HCT116 (cell line): ENCODE data around the gene SUDS3. TPM values are rescaled to one million over a fixed set of nuclear protein-coding genes. Genes with fewer than 3 reads are reported as not detected.

ENCODE experiments used
- ATAC-seq: fragments of 200-7000 bp; cut with Tn5 transposase; 2 replicates; pipeline ENCODE4 v1.9.1; 2020; ENCODE audit warnings: mild to moderate bottlenecking, moderate library complexity
- BruUV-seq: library from RNA; stranded (reverse); fragments of 400-500 nt; replicated peaks from 2 replicates; lab custom pipeline; 2021; lab: Mats Ljungman, UMichigan
- CTCF ChIA-PET: fragments of 300-600 bp; sonication (Branson Sonifier 250); formaldehyde crosslinking; loops from one replicate; lab custom pipeline; 2021; ENCODE audit warnings: antibody characterized with exemption; lab: Charles Lee
- POLR2A ChIA-PET: fragments of 300-600, 350-600 bp; sonication (Branson Sonifier 250); formaldehyde crosslinking; loops from one replicate; lab custom pipeline; 2021; ENCODE audit warnings: antibody characterized with exemption; lab: Charles Lee
- RAD21 ChIA-PET, 2 experiments: fragments of 300-600 bp; sonication (Branson Sonifier 250); formaldehyde crosslinking; loops; one replicate each; lab custom pipeline; 2023; ENCODE audit warnings: low total read pairs in 2 of 2; ENCODE audit not compliant: uncharacterized antibody in 2 of 2, unreplicated experiment in 2 of 2, low non-redundant PET in 1 of 2; lab: Charles Lee
- DNase-seq: peaks from one replicate; pipeline ENCODE4 v3.0.0-alpha.2; 2010; ENCODE audit warnings: low read depth, low spot score
- H2AFZ ChIP-seq: fragments of 200-600 bp; shearing (Covaris generic), sonication (generic); 2 replicates; pipeline ENCODE4 v1.6.1; 2017; ENCODE audit warnings: low read depth, mixed run types, mixed read lengths, antibody characterized with exemption, low read length; ENCODE audit not compliant: poor library complexity, severe bottlenecking
- H3K27ac ChIP-seq: 2 replicates; pipeline ENCODE4 v1.5.1; 2012; ENCODE audit warnings: low read depth, low read length
- H3K27me3 ChIP-seq: fragments of 200-600 bp; sonication (generic); 2 replicates; pipeline ENCODE4 v1.6.1; 2016; ENCODE audit warnings: mixed run types, low read length, mixed read lengths; ENCODE audit not compliant: insufficient read depth
- H3K36me3 ChIP-seq, 2 experiments: fragments of 200-500 bp in 1 of 2; fragments of 200-600 bp in 1 of 2; sonication (Bioruptor generic) in 1 of 2; sonication (generic) in 1 of 2; 2 replicates each; pipeline versions ENCODE4 v1.5.1 to v1.6.1; 2014 to 2016; ENCODE audit warnings: low read length in 2 of 2, inconsistent platforms in 1 of 2, mixed read lengths in 1 of 2, mixed run types in 1 of 2; ENCODE audit not compliant: insufficient read depth in 2 of 2, control insufficient read depth in 1 of 2
- H3K4me1 ChIP-seq, 2 experiments: fragments of 200-600 bp in 1 of 2; sonication (generic) in 1 of 2; 2 replicates each; pipeline versions ENCODE4 v1.5.1 to v1.6.1; 2012 to 2017; ENCODE audit warnings: low read length in 2 of 2, inconsistent platforms in 1 of 2, mild to moderate bottlenecking in 1 of 2, mixed read lengths in 1 of 2, mixed run types in 1 of 2, moderate library complexity in 1 of 2; ENCODE audit not compliant: insufficient read depth in 2 of 2, control insufficient read depth in 1 of 2
- H3K4me2 ChIP-seq: fragments of 200-600 bp; sonication (generic); 2 replicates; pipeline ENCODE4 v1.6.1; 2017; ENCODE audit warnings: mixed run types, low read length, mixed read lengths
- H3K4me3 ChIP-seq, 2 experiments: fragments of 200-600 bp in 1 of 2; sonication (generic) in 1 of 2; replicated peaks in 1 of 2; 2 replicates each; pipeline ENCODE4 v1.5.1; 2011 to 2016; ENCODE audit warnings: low read length in 2 of 2, control low read depth in 1 of 2, low read depth in 1 of 2, mild to moderate bottlenecking in 1 of 2, mixed read lengths in 1 of 2, mixed run types in 1 of 2
- H3K79me2 ChIP-seq: fragments of 200-600 bp; sonication (generic); 2 replicates; pipeline ENCODE4 v1.6.1; 2017; ENCODE audit warnings: mild to moderate bottlenecking, mixed run types, low read length, moderate library complexity, mixed read lengths; ENCODE audit not compliant: insufficient read depth
- H3K9ac ChIP-seq: fragments of 200-600 bp; sonication (generic); 2 replicates; pipeline ENCODE4 v1.6.1; 2016; ENCODE audit warnings: low read length, mixed read lengths
- H3K9me2 ChIP-seq: fragments of 200-600 bp; sonication (generic), shearing (Covaris generic); 2 replicates; pipeline ENCODE4 v1.6.1; 2017; ENCODE audit warnings: mixed run types, mild to moderate bottlenecking, moderate library complexity; ENCODE audit not compliant: insufficient read depth
- H3K9me3 ChIP-seq, 2 experiments: fragments of 200-500 bp in 1 of 2; fragments of 200-600 bp in 1 of 2; sonication (Bioruptor generic) in 1 of 2; sonication (generic) in 1 of 2; 2 replicates each; pipeline ENCODE4 v1.6.1; 2014 to 2017; ENCODE audit warnings: low read length in 2 of 2, mixed read lengths in 2 of 2, inconsistent platforms in 1 of 2, low read depth in 1 of 2, mild to moderate bottlenecking in 1 of 2, mixed run types in 1 of 2, moderate library complexity in 1 of 2; ENCODE audit not compliant: control insufficient read depth in 1 of 2, insufficient read depth in 1 of 2
- H4K20me1 ChIP-seq: fragments of 200-600 bp; sonication (generic), shearing (Covaris generic); 2 replicates; pipeline ENCODE4 v1.6.1; 2017; ENCODE audit warnings: mixed run types, mild to moderate bottlenecking, moderate library complexity; ENCODE audit not compliant: insufficient read depth
- CBX3 ChIP-seq: IDR thresholded peaks from 2 replicates; pipeline ENCODE4 v1.6.1; 2012; ENCODE audit warnings: low read depth
- CTCF ChIP-seq, 3 experiments: fragments of 200-600 bp in 1 of 3; sonication (generic) in 1 of 3; IDR thresholded peaks in 2 of 3; conservative IDR thresholded peaks in 1 of 3; 2 replicates each; pipeline ENCODE4 v1.5.1; 2012 to 2017; ENCODE audit warnings: low read depth in 2 of 3, low read length in 2 of 3, antibody characterized with exemption in 1 of 3, borderline replicate concordance in 1 of 3, control low read depth in 1 of 3, mild to moderate bottlenecking in 1 of 3, mixed read lengths in 1 of 3, mixed run types in 1 of 3, moderate library complexity in 1 of 3; ENCODE audit not compliant: insufficient read depth in 1 of 3
- ELF1 ChIP-seq: IDR thresholded peaks from 2 replicates; pipeline ENCODE4 v1.6.1; 2012; ENCODE audit warnings: low read depth, borderline replicate concordance
- EZH2 ChIP-seq: fragments of 200-600 bp; sonication (generic); IDR thresholded peaks from 2 replicates; pipeline ENCODE4 v1.6.1; 2017; ENCODE audit warnings: antibody characterized with exemption, mixed run types
- JUND ChIP-seq: IDR thresholded peaks from 2 replicates; pipeline ENCODE4 v1.6.1; 2012
- SIN3A ChIP-seq: IDR thresholded peaks from 2 replicates; pipeline ENCODE4 v1.6.1; 2012; ENCODE audit warnings: low read depth
- SP1 ChIP-seq: IDR thresholded peaks from 2 replicates; pipeline ENCODE4 v1.6.1; 2012; ENCODE audit warnings: low read depth
- ZFX ChIP-seq: fragments of 450-650 bp; IDR thresholded peaks from 2 replicates; pipeline ENCODE4 v1.6.1; 2017
- intact Hi-C: fragments of 100-400 bp; cut with micrococcal nuclease; formaldehyde crosslinking; loops from 2 replicates; pipeline ENCODE4 v1.10.0; 2022
- total RNA-seq: library from RNA; stranded (reverse); gene quantifications from one replicate; pipeline ENCODE4 v1.2.1, GENCODE V29; 2021; ENCODE audit not compliant: unreplicated experiment
- TF ChIP-seq, protein P1 (sequence below): IDR thresholded peaks from 2 replicates; pipeline ENCODE4 v1.6.1; 2011; ENCODE audit warnings: mild to moderate bottlenecking, low read length, moderate library complexity; ENCODE audit not compliant: insufficient replicate concordance; ENCODE audit errors: extremely low read depth
- TF ChIP-seq, protein P2 (sequence below): IDR thresholded peaks from 2 replicates; pipeline ENCODE4 v1.6.1; 2012; ENCODE audit warnings: low read depth

SUDS3 gene
- total RNA-seq, 1 experiment from 2014 or later, result 32.3 TPM

DNA sequence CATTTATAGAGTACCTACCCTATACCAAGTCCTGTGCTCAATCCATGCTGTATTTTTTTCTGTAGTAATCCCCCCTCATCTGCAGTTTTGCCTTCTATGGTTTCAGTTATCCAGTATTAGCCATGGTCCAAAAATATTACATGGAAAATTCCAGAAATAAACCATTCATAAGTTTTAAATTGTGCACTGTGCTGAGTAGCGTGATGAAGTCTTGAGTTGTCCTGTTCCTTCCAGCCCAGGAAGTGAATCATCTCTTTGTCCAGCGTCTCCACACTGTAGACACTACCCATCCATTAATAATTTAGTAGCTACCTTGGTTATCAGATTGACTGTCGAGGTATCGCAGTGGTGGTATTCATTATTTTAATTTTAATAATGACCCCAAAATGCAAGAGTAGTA is 54.2 kb downstream of the SUDS3 start:
- Histone ChIP-seq H3K27ac (no peak overlapping the region), H3K4me2 (no peak overlapping the region), H3K4me1 (no peaks in the 10 kb centered on the region), H3K27me3 (no peaks in the 10 kb centered on the region), H3K79me2 (no peaks in the 10 kb centered on the region), H2AFZ (no peak overlapping the region), H3K36me3 (no peaks in the 10 kb centered on the region), H3K9me2 (no peaks in the 10 kb centered on the region), H3K9ac (no peak overlapping the region), H4K20me1 (no peaks in the 10 kb centered on the region), H3K4me3 (no peak overlapping the region), H3K9me3 (no peaks in the 10 kb centered on the region)
- TF ChIP-seq, protein P1, sequence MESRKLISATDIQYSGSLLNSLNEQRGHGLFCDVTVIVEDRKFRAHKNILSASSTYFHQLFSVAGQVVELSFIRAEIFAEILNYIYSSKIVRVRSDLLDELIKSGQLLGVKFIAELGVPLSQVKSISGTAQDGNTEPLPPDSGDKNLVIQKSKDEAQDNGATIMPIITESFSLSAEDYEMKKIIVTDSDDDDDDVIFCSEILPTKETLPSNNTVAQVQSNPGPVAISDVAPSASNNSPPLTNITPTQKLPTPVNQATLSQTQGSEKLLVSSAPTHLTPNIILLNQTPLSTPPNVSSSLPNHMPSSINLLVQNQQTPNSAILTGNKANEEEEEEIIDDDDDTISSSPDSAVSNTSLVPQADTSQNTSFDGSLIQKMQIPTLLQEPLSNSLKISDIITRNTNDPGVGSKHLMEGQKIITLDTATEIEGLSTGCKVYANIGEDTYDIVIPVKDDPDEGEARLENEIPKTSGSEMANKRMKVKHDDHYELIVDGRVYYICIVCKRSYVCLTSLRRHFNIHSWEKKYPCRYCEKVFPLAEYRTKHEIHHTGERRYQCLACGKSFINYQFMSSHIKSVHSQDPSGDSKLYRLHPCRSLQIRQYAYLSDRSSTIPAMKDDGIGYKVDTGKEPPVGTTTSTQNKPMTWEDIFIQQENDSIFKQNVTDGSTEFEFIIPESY, result no peak
- TF ChIP-seq ZFX, result no peak
- TF ChIP-seq SIN3A, result no peak
- no peak for TF ChIP-seq ELF1
- TF ChIP-seq EZH2, result no peak
- TF ChIP-seq CTCF (IDR thresholded peaks at IDR 0.05 in 2 of 3, conservative IDR thresholded peaks at IDR 0.05 in 1 of 3; ENCODE audit: borderline replicate concordance in 1 of 3, insufficient read depth in 1 of 3, low read depth in 2 of 3, low read length in 2 of 3), result no peak
- TF ChIP-seq, protein P2, sequence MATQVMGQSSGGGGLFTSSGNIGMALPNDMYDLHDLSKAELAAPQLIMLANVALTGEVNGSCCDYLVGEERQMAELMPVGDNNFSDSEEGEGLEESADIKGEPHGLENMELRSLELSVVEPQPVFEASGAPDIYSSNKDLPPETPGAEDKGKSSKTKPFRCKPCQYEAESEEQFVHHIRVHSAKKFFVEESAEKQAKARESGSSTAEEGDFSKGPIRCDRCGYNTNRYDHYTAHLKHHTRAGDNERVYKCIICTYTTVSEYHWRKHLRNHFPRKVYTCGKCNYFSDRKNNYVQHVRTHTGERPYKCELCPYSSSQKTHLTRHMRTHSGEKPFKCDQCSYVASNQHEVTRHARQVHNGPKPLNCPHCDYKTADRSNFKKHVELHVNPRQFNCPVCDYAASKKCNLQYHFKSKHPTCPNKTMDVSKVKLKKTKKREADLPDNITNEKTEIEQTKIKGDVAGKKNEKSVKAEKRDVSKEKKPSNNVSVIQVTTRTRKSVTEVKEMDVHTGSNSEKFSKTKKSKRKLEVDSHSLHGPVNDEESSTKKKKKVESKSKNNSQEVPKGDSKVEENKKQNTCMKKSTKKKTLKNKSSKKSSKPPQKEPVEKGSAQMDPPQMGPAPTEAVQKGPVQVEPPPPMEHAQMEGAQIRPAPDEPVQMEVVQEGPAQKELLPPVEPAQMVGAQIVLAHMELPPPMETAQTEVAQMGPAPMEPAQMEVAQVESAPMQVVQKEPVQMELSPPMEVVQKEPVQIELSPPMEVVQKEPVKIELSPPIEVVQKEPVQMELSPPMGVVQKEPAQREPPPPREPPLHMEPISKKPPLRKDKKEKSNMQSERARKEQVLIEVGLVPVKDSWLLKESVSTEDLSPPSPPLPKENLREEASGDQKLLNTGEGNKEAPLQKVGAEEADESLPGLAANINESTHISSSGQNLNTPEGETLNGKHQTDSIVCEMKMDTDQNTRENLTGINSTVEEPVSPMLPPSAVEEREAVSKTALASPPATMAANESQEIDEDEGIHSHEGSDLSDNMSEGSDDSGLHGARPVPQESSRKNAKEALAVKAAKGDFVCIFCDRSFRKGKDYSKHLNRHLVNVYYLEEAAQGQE, result no peak
- TF ChIP-seq JUND, result no peak
- no peak for TF ChIP-seq CBX3
- TF ChIP-seq SP1, result no peak
- intact Hi-C loops, result no loop called here
- DNase-seq (no peak), ATAC-seq (no peak)
- ChIA-PET CTCF (no interaction called here), RAD21 (no interaction called here), POLR2A (no interaction called here)
- BruUV-seq, result no TSS peak
